CD4-positive, CD25-positive, alpha-beta regulatory T cell (primary cell): Measurements from ENCODE around the gene SMG5. TPM values are rescaled to one million over a fixed set of nuclear protein-coding genes. Genes with fewer than 3 reads are reported as not detected.

Source experiments
- ATAC-seq, 2 donors: fragments of 150-1000 bp; cut with Tn5 transposase; one replicate each; pipeline ENCODE4 v1.10.0; 2021; ENCODE audit warnings: low read depth in 2 of 2, moderate number of reproducible peaks in 2 of 2, moderate library complexity in 1 of 2
- DNase-seq, 3 donors: peaks; one replicate each; pipeline versions ENCODE4 v3.0.0 to v3.0.0-alpha.2; 2012 to 2022; ENCODE audit warnings: mixed read lengths in 1 of 3
- H3K27ac ChIP-seq: one replicate; pipeline ENCODE4 v1.7.0; 2013; ENCODE audit warnings: mild to moderate bottlenecking, low read length; ENCODE audit not compliant: insufficient read depth, poor library complexity, severe bottlenecking
- H3K27me3 ChIP-seq: one replicate; pipeline ENCODE4 v1.7.0; 2013; ENCODE audit warnings: low read length; ENCODE audit not compliant: control insufficient read depth, insufficient read depth
- H3K36me3 ChIP-seq: one replicate; pipeline ENCODE4 v1.7.0; 2013; ENCODE audit warnings: mild to moderate bottlenecking, low read length, moderate library complexity; ENCODE audit not compliant: control insufficient read depth, insufficient read depth
- H3K4me1 ChIP-seq: 2 replicates; pipeline ENCODE4 v1.7.0; 2013; ENCODE audit warnings: mild to moderate bottlenecking, low read length; ENCODE audit not compliant: insufficient read depth, control insufficient read depth, poor library complexity, severe bottlenecking
- H3K4me3 ChIP-seq: one replicate; pipeline ENCODE4 v1.7.0; 2013; ENCODE audit warnings: low read depth, mild to moderate bottlenecking, low read length, moderate library complexity
- H3K9me3 ChIP-seq, 2 experiments: 1 replicate in 1 of 2; 2 replicates in 1 of 2; pipeline ENCODE4 v1.7.0; 2013; ENCODE audit warnings: low read length in 2 of 2, mild to moderate bottlenecking in 1 of 2, moderate library complexity in 1 of 2; ENCODE audit not compliant: control insufficient read depth in 2 of 2
- H3K27ac Mint-ChIP-seq, 3 donors: one replicate each; pipeline ENCODE4 v1.8.0; 2020 to 2022; ENCODE audit warnings: mild to moderate bottlenecking in 3 of 3, mixed read lengths in 3 of 3, moderate library complexity in 2 of 3
- H3K27me3 Mint-ChIP-seq: one replicate; pipeline ENCODE4 v1.8.0; 2022; ENCODE audit warnings: mild to moderate bottlenecking, mixed read lengths
- H3K36me3 Mint-ChIP-seq: one replicate; pipeline ENCODE4 v1.8.0; 2020; ENCODE audit warnings: mixed read lengths
- H3K4me1 Mint-ChIP-seq, 4 donors: one replicate each; pipeline ENCODE4 v1.8.0; 2020 to 2022; ENCODE audit warnings: mixed read lengths in 4 of 4, mild to moderate bottlenecking in 1 of 4
- H3K4me3 Mint-ChIP-seq, 4 donors: one replicate each; pipeline ENCODE4 v1.8.0; 2020 to 2022; ENCODE audit warnings: mild to moderate bottlenecking in 4 of 4, mixed read lengths in 4 of 4, moderate library complexity in 3 of 4
- H3K9me3 Mint-ChIP-seq, 7 donors: one replicate each; pipeline ENCODE4 v1.8.0; 2020 to 2022; ENCODE audit warnings: mixed read lengths in 7 of 7, mild to moderate bottlenecking in 3 of 7, moderate library complexity in 2 of 7
- polyA plus RNA-seq, 4 donors: library from polyadenylated mRNA; unstranded; fragments of 300-500 nt; fragmentation: Illumina TruSeq; gene quantifications; one replicate each; pipeline ENCODE4 v1.2.3, GENCODE V29; 2021
- total RNA-seq: library from RNA; stranded (reverse); gene quantifications from one replicate; pipeline ENCODE4 v1.2.3, GENCODE V29; 2022

SMG5 gene
- total and polyA plus RNA-seq, 5 donors from 2014 or later = 12.0 to 64.0 (median 14.4) TPM

DNA sequence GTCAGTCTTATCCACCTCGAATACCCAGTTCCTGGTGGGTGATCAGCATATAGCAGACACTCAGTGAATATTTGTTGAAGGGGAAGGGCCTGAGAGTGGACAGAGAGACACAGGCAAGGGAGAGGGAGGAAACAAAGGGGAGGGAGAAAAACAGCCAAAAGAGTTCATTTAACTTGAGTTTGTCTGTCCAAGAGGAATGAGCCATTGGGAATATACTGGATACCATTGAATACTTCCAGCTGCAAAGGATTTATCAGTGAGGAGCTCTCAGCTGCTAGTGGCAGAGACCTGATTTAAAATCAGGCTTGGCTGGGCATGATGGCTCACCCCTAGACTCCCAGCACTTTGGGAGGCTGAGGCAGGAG, 52.2 kb downstream of the SMG5 start:
- DNase-seq (no peak), ATAC-seq (no peak)
- Mint-ChIP-seq H3K4me1 (peaks cover 4 to 17% (median 11%) of the 10 kb centered on the region in 4 donors), H3K27me3 (no peaks in the 10 kb centered on the region), H3K27ac (peak overlapping the region in 1 of 3 donors; percentile 78), H3K4me3 (no peak overlapping the region), H3K9me3 (no peaks in the 10 kb centered on the region), H3K36me3 (peaks cover 16% of the 10 kb centered on the region)
- H3K4me3 ChIP-seq = no peak overlapping the region
- H3K27ac ChIP-seq = no peak overlapping the region
- no peaks in the 10 kb centered on the region for H3K9me3 ChIP-seq
- H3K4me1 ChIP-seq = peaks cover 6% of the 10 kb centered on the region
- H3K27me3 ChIP-seq = no peaks in the 10 kb centered on the region
- peaks cover 23% of the 10 kb centered on the region for H3K36me3 ChIP-seq

DNA sequence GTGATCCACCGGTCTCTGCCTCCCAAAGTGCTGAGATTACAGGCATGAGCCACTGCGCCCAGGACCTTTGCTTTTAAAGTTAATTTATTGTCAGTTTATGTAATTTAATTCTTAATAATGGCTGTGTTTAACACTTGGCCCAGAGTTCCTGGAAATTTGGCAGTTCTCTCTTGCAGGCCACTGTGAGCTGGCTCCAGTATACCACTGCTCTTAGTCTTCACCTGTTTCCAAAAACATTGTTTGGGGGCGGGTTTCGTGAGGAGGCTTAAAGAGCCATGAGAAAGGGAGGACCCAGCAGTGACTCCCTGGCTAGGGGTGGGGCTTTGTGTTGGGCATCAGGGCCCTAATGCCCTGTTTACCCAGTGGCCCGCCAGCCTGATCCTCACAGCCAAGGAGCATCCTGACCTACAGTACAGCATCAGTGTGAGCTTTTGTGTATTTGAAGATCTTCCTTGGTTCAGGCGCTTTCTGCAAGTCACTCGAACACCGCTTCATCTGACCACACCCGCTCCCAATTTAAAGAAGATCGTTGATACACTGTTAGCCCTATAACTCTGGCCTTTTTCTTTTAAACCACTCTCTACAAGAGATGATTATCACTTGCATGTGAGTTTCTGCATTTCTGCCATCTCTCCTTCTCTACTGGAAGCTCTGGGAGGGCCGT, 52.7 kb downstream of the SMG5 start:
- Mint-ChIP-seq H3K4me3 (no peak overlapping the region), H3K36me3 (peaks cover 19% of the 10 kb centered on the region), H3K27ac (peak overlapping the region in 1 of 3 donors; percentile 78), H3K9me3 (no peaks in the 10 kb centered on the region), H3K27me3 (no peaks in the 10 kb centered on the region), H3K4me1 (peaks cover 6 to 18% (median 15%) of the 10 kb centered on the region in 4 donors)
- no peak for DNase-seq
- ATAC-seq = no peak
- no peaks in the 10 kb centered on the region for H3K9me3 ChIP-seq
- H3K4me1 ChIP-seq = peaks cover 10% of the 10 kb centered on the region
- peaks cover 23% of the 10 kb centered on the region for H3K36me3 ChIP-seq
- no peaks in the 10 kb centered on the region for H3K27me3 ChIP-seq
- no peak overlapping the region for H3K4me3 ChIP-seq
- H3K27ac ChIP-seq = no peak overlapping the region

DNA sequence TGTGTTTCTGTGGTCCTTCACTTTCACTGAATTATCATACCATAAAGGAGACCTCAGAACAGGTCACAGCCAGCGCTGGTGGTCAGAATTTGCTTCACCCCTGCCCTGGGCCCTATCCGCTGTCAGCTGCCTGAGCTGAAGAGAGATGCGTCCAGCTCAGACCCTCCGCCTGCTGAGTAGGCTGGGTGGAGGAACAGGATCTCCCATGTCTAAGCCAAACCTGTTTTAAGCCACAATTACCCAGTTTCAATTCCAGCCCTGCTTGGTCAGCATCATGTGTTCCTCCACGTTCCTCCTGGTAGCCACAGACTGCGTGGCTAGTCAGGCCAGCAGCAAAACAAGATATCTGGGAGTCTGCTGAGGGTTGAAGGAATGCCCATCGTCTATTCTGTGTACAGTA, 54.1 kb downstream of the SMG5 start:
- Histone ChIP-seq H3K27me3 (no peaks in the 10 kb centered on the region), H3K4me3 (no peak overlapping the region), H3K27ac (no peak overlapping the region), H3K36me3 (peaks cover 22% of the 10 kb centered on the region), H3K9me3 (no peaks in the 10 kb centered on the region), H3K4me1 (peaks cover 11% of the 10 kb centered on the region)
- no peak for ATAC-seq
- peaks cover 8 to 20% (median 16%) of the 10 kb centered on the region in 4 donors for H3K4me1 Mint-ChIP-seq
- no peak overlapping the region for H3K4me3 Mint-ChIP-seq
- peak overlapping the region in 2 of 3 donors; percentile 60 to 78 for H3K27ac Mint-ChIP-seq
- H3K36me3 Mint-ChIP-seq = peaks cover 23% of the 10 kb centered on the region
- no peaks in the 10 kb centered on the region for H3K27me3 Mint-ChIP-seq
- H3K9me3 Mint-ChIP-seq = no peaks in the 10 kb centered on the region
- no peak for DNase-seq

DNA sequence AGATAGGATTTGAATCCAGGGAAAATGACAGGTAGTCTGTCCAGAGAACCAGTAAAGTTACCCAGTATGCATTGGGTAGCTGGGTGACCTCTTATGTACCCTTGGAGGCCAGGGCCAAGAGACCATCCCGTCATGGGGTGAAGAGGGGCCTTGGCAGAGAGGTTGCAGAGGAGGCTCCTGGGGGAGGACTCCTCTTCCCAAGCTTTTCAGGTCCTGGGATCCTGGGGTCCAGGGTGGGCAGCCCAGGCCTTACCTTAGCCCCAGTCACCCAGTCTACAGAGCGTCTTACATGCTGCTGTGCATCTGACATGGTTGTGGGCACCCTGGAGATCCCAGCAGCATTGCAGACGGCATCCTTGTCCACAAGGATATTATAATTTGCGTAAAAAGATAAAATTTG, 55.8 kb downstream of the SMG5 start:
- no peaks in the 10 kb centered on the region for H3K27me3 ChIP-seq
- peaks cover 36% of the 10 kb centered on the region for H3K36me3 ChIP-seq
- no peaks in the 10 kb centered on the region for H3K9me3 ChIP-seq
- H3K36me3 Mint-ChIP-seq = peaks cover 38% of the 10 kb centered on the region
- no peak for ATAC-seq
- H3K9me3 Mint-ChIP-seq = no peaks in the 10 kb centered on the region
- no peaks in the 10 kb centered on the region for H3K27me3 Mint-ChIP-seq
- peaks cover 11% of the 10 kb centered on the region for H3K4me1 ChIP-seq
- no peak overlapping the region for H3K27ac ChIP-seq
- H3K4me1 Mint-ChIP-seq = peaks cover 22 to 29% (median 22%) of the 10 kb centered on the region in 4 donors
- H3K4me3 ChIP-seq = no peak overlapping the region
- DNase-seq = no peak
- peak overlapping the region in 2 of 3 donors; percentile 2 to 89 for H3K27ac Mint-ChIP-seq
- no peak overlapping the region for H3K4me3 Mint-ChIP-seq

DNA sequence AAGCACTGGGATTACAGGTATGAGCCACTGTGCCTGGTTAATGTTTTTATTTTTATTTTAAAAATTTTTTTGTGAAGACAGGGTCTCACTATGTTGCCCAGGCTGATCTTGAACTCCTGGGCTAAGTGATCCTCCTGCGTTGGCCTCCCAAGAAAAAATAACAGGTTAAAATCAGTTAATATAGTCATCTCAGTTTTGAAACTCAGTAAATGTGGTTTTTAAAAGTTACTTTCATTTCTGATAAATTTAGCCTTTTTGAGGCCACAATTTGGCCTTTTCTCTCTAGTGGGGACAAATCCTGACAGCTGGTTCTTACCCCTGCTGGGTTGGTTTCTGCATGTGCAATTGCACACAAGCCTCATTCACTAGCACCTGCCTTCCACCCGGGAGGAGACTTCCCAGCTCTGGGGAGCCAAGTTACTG, 56.5 kb downstream of the SMG5 start:
- no peak overlapping the region for H3K4me3 ChIP-seq
- peaks cover 11% of the 10 kb centered on the region for H3K4me1 ChIP-seq
- peaks cover 42% of the 10 kb centered on the region for H3K36me3 ChIP-seq
- peak overlapping the region; percentile 43 for H3K27ac ChIP-seq
- DNase-seq (peak in 1 of 3 donors; percentile 60), ATAC-seq (no peak)
- no peaks in the 10 kb centered on the region for H3K9me3 Mint-ChIP-seq
- H3K4me1 Mint-ChIP-seq = peaks cover 26 to 35% (median 28%) of the 10 kb centered on the region in 4 donors
- H3K27me3 Mint-ChIP-seq = no peaks in the 10 kb centered on the region
- H3K4me3 Mint-ChIP-seq = no peak overlapping the region
- H3K9me3 ChIP-seq = no peaks in the 10 kb centered on the region
- peaks cover 45% of the 10 kb centered on the region for H3K36me3 Mint-ChIP-seq
- peak overlapping the region in 2 of 3 donors; percentile 2 to 89 for H3K27ac Mint-ChIP-seq
- H3K27me3 ChIP-seq = no peaks in the 10 kb centered on the region

GRCh38 chr1:156225677-156226014, 57.0 kb downstream of the SMG5 start:
- Mint-ChIP-seq H3K27ac (peak overlapping the region; percentile 45 to 94 (median 72)), H3K36me3 (peaks cover 48% of the 10 kb centered on the region), H3K27me3 (no peaks in the 10 kb centered on the region), H3K4me1 (peaks cover 30 to 38% (median 31%) of the 10 kb centered on the region in 4 donors), H3K4me3 (peak overlapping the region in 1 of 4 donors; percentile 5), H3K9me3 (no peaks in the 10 kb centered on the region)
- Histone ChIP-seq H3K27ac (peak overlapping the region; percentile 43), H3K4me1 (peaks cover 11% of the 10 kb centered on the region), H3K4me3 (no peak overlapping the region), H3K27me3 (no peaks in the 10 kb centered on the region), H3K36me3 (peaks cover 47% of the 10 kb centered on the region), H3K9me3 (no peaks in the 10 kb centered on the region)
- ATAC-seq = no peak
- no peak for DNase-seq

DNA sequence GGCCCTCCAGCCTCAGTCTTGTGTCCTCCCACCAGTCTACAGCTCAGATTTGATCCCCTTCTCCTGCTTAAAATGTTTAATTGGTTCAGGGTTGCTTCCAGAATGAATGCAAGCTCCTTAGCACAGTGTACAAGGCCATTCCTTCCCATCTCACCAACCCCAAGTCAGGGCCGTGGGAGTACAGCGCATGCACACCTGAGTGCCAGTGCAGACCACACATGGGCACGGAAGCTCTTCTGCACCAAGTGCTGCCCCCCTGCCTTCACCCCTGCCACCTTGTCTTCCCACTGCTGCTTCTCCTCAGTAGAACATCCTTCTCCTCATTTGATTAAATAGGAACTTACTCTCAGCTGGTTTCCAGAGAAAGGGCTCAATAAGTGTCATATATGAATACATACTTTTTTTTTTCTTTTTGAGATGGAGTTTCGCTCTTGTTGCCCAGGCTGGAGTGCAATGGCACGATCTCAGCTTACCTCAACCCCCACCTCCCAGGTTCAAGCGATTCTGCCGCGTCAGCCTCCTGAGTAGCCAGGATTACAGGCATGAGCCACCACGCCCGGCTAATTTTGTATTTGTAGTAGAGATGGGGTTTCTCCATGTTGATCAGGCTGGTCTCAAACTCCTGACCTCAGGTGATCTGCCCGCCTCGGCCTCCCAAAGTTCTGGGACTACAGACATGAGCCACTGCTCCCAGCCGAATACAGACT, 60.5 kb downstream of the SMG5 start:
- Histone ChIP-seq H3K36me3 (peaks cover 38% of the 10 kb centered on the region), H3K27ac (no peak overlapping the region), H3K27me3 (no peaks in the 10 kb centered on the region), H3K9me3 (no peaks in the 10 kb centered on the region), H3K4me3 (no peak overlapping the region), H3K4me1 (peaks cover 30% of the 10 kb centered on the region)
- H3K4me1 Mint-ChIP-seq = peaks cover 31 to 59% (median 45%) of the 10 kb centered on the region in 4 donors
- H3K27me3 Mint-ChIP-seq = no peaks in the 10 kb centered on the region
- no peak for DNase-seq
- ATAC-seq = no peak
- H3K9me3 Mint-ChIP-seq = no peaks in the 10 kb centered on the region
- H3K36me3 Mint-ChIP-seq = peaks cover 42% of the 10 kb centered on the region
- peak overlapping the region; percentile 54 to 85 (median 63) for H3K27ac Mint-ChIP-seq
- H3K4me3 Mint-ChIP-seq = peak overlapping the region in 1 of 4 donors; percentile 57
